ENCODE results near the gene PRKCZ.

- no peak for TF ChIP-seq CTCF (conservative IDR thresholded peaks at IDR 0.05; ENCODE audit: low read depth, low read length)
- no peak for TF ChIP-seq SMC3 (IDR thresholded peaks at IDR 0.05; ENCODE audit: low read depth, low read length)
- TF ChIP-seq RFX5 (IDR thresholded peaks at IDR 0.05; ENCODE audit: low read depth, low read length) = no peak
- no peak for TF ChIP-seq POLR2A (IDR thresholded peaks at IDR 0.05; ENCODE audit: low read depth, low read length)
- TF ChIP-seq MAZ (IDR thresholded peaks at IDR 0.05; ENCODE audit: borderline replicate concordance, low read depth, low read length) = no peak
- TF ChIP-seq RCOR1 (IDR thresholded peaks at IDR 0.05; ENCODE audit: insufficient replicate concordance, low read length) = no peak
- no peak for TF ChIP-seq CHD1 (IDR thresholded peaks at IDR 0.05; ENCODE audit: low read depth, low read length)
- TF ChIP-seq CEBPB (IDR thresholded peaks at IDR 0.05; ENCODE audit: low read depth, low read length) = no peak
Measured at GRCh38 chr1:2039251-2039650, 11.0 kb upstream of the PRKCZ start.
